Panc1 (cell line): Measurements from ENCODE around the gene DIAPH2.

Experiments used
- CTCF ChIP-seq: fragments of 450-650 bp; IDR thresholded peaks from 2 replicates; pipeline ENCODE4 v1.5.1; 2017; ENCODE audit warnings: mild to moderate bottlenecking
- POLR2AphosphoS5 ChIP-seq: IDR thresholded peaks from 2 replicates; pipeline ENCODE4 v1.6.1; 2012; ENCODE audit warnings: mild to moderate bottlenecking, low read depth, low read length, moderate library complexity

- TF ChIP-seq CTCF (no peak), POLR2AphosphoS5 (no peak)
Observed at GRCh38 chrX:97504431-97504830, 819.8 kb downstream of the DIAPH2 start.
